HFFc6 (cell line): ENCODE measurements around the gene DDX10. TPM values are rescaled to one million over a fixed set of nuclear protein-coding genes. Genes with fewer than 3 reads are reported as not detected.

Experiments used
- DNase-seq: peaks from one replicate; pipeline ENCODE4 v3.0.0-alpha.2; 2018
- H3K27ac Mint-ChIP-seq: 2 replicates; pipeline ENCODE4 v1.8.0; 2020; ENCODE audit warnings: mild to moderate bottlenecking, mixed read lengths
- H3K27me3 Mint-ChIP-seq: 2 replicates; pipeline ENCODE4 v1.8.0; 2021; ENCODE audit warnings: mild to moderate bottlenecking, moderate library complexity, mixed read lengths; ENCODE audit not compliant: insufficient read depth
- H3K36me3 Mint-ChIP-seq: 2 replicates; pipeline ENCODE4 v1.8.0; 2021; ENCODE audit warnings: low read depth, mixed read lengths
- H3K4me1 Mint-ChIP-seq: 2 replicates; pipeline ENCODE4 v1.8.0; 2020; ENCODE audit warnings: low read depth, mixed read lengths
- H3K4me3 Mint-ChIP-seq: 2 replicates; pipeline ENCODE4 v1.8.0; 2020; ENCODE audit warnings: mild to moderate bottlenecking, moderate library complexity, mixed read lengths
- H3K9me3 Mint-ChIP-seq: 2 replicates; pipeline ENCODE4 v1.8.0; 2020; ENCODE audit warnings: mild to moderate bottlenecking, mixed read lengths
- CTCF ChIP-seq: fragments of 200-600 bp; sonication (generic); IDR thresholded peaks from 2 replicates; pipeline ENCODE4 v1.5.0; 2021; ENCODE audit warnings: antibody characterized with exemption, mild to moderate bottlenecking
- total RNA-seq, 6 experiments: library from RNA; stranded (reverse); fragmentation: NEBNext Ultra II Directional; extraction: Animal tissue kit (Norgen Biotek cat#: 25700); gene quantifications; 2 replicates in 1 of 6; 3 replicates in 5 of 6; pipeline ENCODE4 v1.2.3, GENCODE V29; 2021

Gene DDX10
- total RNA-seq, 6 experiments from 2014 or later = 24.5 to 45.5 (median 33.5) TPM

- H3K27ac Mint-ChIP-seq = no peak overlapping the region
- peaks cover 70% of the 10 kb centered on the region for H3K4me1 Mint-ChIP-seq
- peaks cover 22% of the 10 kb centered on the region for H3K36me3 Mint-ChIP-seq
- H3K27me3 Mint-ChIP-seq = no peaks in the 10 kb centered on the region; the same call in 1 of the 2 replicates
- no peaks in the 10 kb centered on the region for H3K9me3 Mint-ChIP-seq
- no peak for TF ChIP-seq CTCF
- DNase-seq = no peak
- no peak overlapping the region for H3K4me3 Mint-ChIP-seq
Observed at GRCh38 chr11:108670451-108670850, 5.6 kb downstream of the DDX10 start.

- Mint-ChIP-seq H3K27ac (peak overlapping the region; percentile 58), H3K9me3 (no peaks in the 10 kb centered on the region), H3K4me1 (peaks cover 54% of the 10 kb centered on the region), H3K27me3 (no peaks in the 10 kb centered on the region), H3K36me3 (peaks cover 20% of the 10 kb centered on the region), H3K4me3 (peak overlapping the region; percentile 56)
- no peak for TF ChIP-seq CTCF
- peak; percentile 9 for DNase-seq
Observed at GRCh38 chr11:108672113-108672512, 7.2 kb downstream of the DDX10 start.

- no peak for DNase-seq
- H3K4me3 Mint-ChIP-seq = no peak overlapping the region
- H3K9me3 Mint-ChIP-seq = no peaks in the 10 kb centered on the region
- H3K27ac Mint-ChIP-seq = peak overlapping the region; percentile 0; the same call in 1 of the 2 replicates
- peaks cover 48% of the 10 kb centered on the region for H3K4me1 Mint-ChIP-seq
- H3K27me3 Mint-ChIP-seq = no peaks in the 10 kb centered on the region
- peaks cover 23% of the 10 kb centered on the region for H3K36me3 Mint-ChIP-seq
- no peak for TF ChIP-seq CTCF
Observed at GRCh38 chr11:108672786-108673185, 7.9 kb downstream of the DDX10 start.

- no peak for TF ChIP-seq CTCF
- peaks cover 45% of the 10 kb centered on the region for H3K36me3 Mint-ChIP-seq
- no peak overlapping the region for H3K4me3 Mint-ChIP-seq
- H3K27ac Mint-ChIP-seq = no peak overlapping the region
- H3K4me1 Mint-ChIP-seq = peaks cover 21% of the 10 kb centered on the region
- no peaks in the 10 kb centered on the region; the same call in 1 of the 2 replicates for H3K27me3 Mint-ChIP-seq
- no peaks in the 10 kb centered on the region for H3K9me3 Mint-ChIP-seq
- no peak for DNase-seq
Observed at GRCh38 chr11:108679045-108679444, 14.2 kb downstream of the DDX10 start.

- TF ChIP-seq CTCF = no peak
- DNase-seq = no peak
- H3K27ac Mint-ChIP-seq = no peak overlapping the region
- H3K36me3 Mint-ChIP-seq = peaks cover 40% of the 10 kb centered on the region
- no peaks in the 10 kb centered on the region; the same call in 1 of the 2 replicates for H3K27me3 Mint-ChIP-seq
- peaks cover 17% of the 10 kb centered on the region for H3K4me1 Mint-ChIP-seq
- no peaks in the 10 kb centered on the region for H3K9me3 Mint-ChIP-seq
- H3K4me3 Mint-ChIP-seq = no peak overlapping the region
Observed at GRCh38 chr11:108680271-108680670, 15.4 kb downstream of the DDX10 start.
